ENCODE results near the gene SLC25A19. TPM values are rescaled to one million over a fixed set of nuclear protein-coding genes. Genes with fewer than 3 reads are reported as not detected.

SLC25A19 gene
- total and polyA plus RNA-seq, 2 of the 8 experiments (the other 6 are each of a cell fraction or from before 2014, with no cell fraction given) = 28.6 to 32.6 TPM

DNA sequence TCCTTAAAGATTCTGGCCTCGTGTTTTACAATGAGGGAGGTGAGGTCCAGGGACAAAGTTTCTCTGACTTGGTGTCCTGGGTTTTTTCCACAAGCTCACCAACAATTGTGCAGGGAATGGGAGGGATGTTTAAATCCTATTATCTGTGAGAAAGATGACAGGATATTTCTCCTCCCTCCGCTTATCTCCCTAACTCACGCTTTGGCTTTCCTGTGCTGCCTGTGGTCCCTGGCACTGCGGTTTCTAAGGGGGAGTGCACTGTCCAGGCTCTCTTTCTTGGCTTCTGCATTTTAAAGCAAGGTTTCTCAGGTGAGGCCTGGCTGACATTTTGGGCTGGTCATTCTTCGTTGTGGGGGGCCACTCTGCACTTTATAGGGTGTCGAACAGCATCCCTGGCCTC lies 44.2 kb downstream of the SLC25A19 start:
- Histone ChIP-seq H3K23me2 (ENCODE audit: low read depth, low read length) (no peaks in the 10 kb centered on the region), H2BK20ac (ENCODE audit: low read length) (no peak overlapping the region), H3K27ac (ENCODE audit: low read depth, low read length) (no peak overlapping the region), H2BK15ac (ENCODE audit: low read length) (no peak overlapping the region), H3K4ac (replicated peaks; ENCODE audit: insufficient read length, low read depth, low read length) (no peak overlapping the region), H2BK5ac (ENCODE audit: low read depth, low read length) (no peak overlapping the region), H2BK120ac (replicated peaks; ENCODE audit: low read depth, low read length) (no peak overlapping the region), H3K4me3 (ENCODE audit: extremely low read depth in 1 of 4, insufficient read depth in 2 of 4, low read depth in 3 of 4, low read length in 4 of 4) (no peak overlapping the region), H4K5ac (ENCODE audit: insufficient read length, low read depth, low read length) (no peak overlapping the region), H3K36me3 (ENCODE audit: control insufficient read depth in 2 of 4, insufficient read depth in 4 of 4, low read length in 3 of 4) (peaks cover 21 to 49% (median 42%) of the 10 kb centered on the region in 4 experiments), H3K9ac (replicated peaks in 1 of 4; ENCODE audit: extremely low read depth in 1 of 4, low read depth in 3 of 4, low read length in 3 of 4) (no peak overlapping the region), H3K23ac (ENCODE audit: insufficient read length) (no peak overlapping the region), H4K91ac (replicated peaks; ENCODE audit: insufficient read length, low read length) (no peak overlapping the region), H3K56ac (replicated peaks; ENCODE audit: insufficient read length, low read depth, low read length) (no peak overlapping the region), H2AK5ac (ENCODE audit: low read depth, low read length) (no peak overlapping the region), H3K79me1 (ENCODE audit: low read depth, low read length) (peaks cover 2% of the 10 kb centered on the region), H4K8ac (ENCODE audit: extremely low read depth, insufficient read depth, low read length) (no peak overlapping the region), H3K9me3 (ENCODE audit: insufficient read depth in 2 of 2, low read depth in 1 of 2, low read length in 1 of 2) (no peaks in the 10 kb centered on the region), H3K18ac (ENCODE audit: extremely low read depth, low read length) (no peak overlapping the region), H3K4me2 (ENCODE audit: insufficient read depth in 1 of 2, low read depth in 2 of 2, low read length in 2 of 2) (no peak overlapping the region), H3K14ac (ENCODE audit: insufficient read length) (no peak overlapping the region), H3K4me1 (replicated peaks in 1 of 4; ENCODE audit: control insufficient read depth in 3 of 4, insufficient read depth in 4 of 4, low read length in 3 of 4) (peaks cover 0 to 4% (median 2%) of the 10 kb centered on the region in 4 experiments; a peak in 4 of 7 replicates), H2BK12ac (ENCODE audit: low read depth, low read length) (no peak overlapping the region), H3K79me2 (ENCODE audit: control insufficient read depth in 1 of 2, insufficient read depth in 2 of 2, low read length in 2 of 2) (peaks cover 0 to 15% of the 10 kb centered on the region in 2 experiments; a peak in 1 of 4 replicates), H2AFZ (ENCODE audit: low read length) (no peak overlapping the region), H4K20me1 (replicated peaks in 1 of 2; ENCODE audit: control insufficient read depth in 1 of 2, insufficient read depth in 2 of 2, low read length in 2 of 2) (peaks cover 10 to 14% of the 10 kb centered on the region in 2 experiments), H3K27me3 (replicated peaks in 1 of 4; ENCODE audit: control insufficient read depth in 3 of 4, extremely low read depth in 1 of 4, insufficient read depth in 3 of 4, low read length in 3 of 4) (no peaks in the 10 kb centered on the region)
- CTCF ChIA-PET (ENCODE audit: partially characterized antibody) = interaction anchor here (0.7 to 16.5 kb wide), 6 partner anchors 8 to 1462 kb away, joined by 3 to 369 read pairs (median 4); partner anchors contain the start of genes GGA3, MIF4GD and MRPS7
- DNase-seq (ENCODE audit: low read depth in 1 of 2, low spot score in 2 of 2) = no peak
- 91% methylated on average over 4 of the region's 6 CpGs; no CpG with 5 or more reads in 1 of the 2 experiments for WGBS, 2 experiments (ENCODE audit: extremely low coverage in 1 of 2, insufficient coverage in 1 of 2, insufficient read length in 1 of 2, insufficient replicate concordance in 2 of 2, low coverage in 1 of 2, low lambda C conversion rate in 2 of 2, missing lambda C conversion rate in 1 of 2)
- POLR2A ChIA-PET (ENCODE audit: partially characterized antibody) = interaction anchor here (4.0 kb wide), 1 partner anchor 16 kb away, joined by 17 read pairs; the partner anchor contains the start of genes GGA3 and MRPS7
- no peak for FAIRE-seq
- TF ChIP-seq SIX5 (IDR thresholded peaks at IDR 0.05; ENCODE audit: low read depth, low read length) = no peak
- TF ChIP-seq POLR2A (IDR thresholded peaks at IDR 0.05; ENCODE audit: control extremely low read depth in 1 of 2, low read depth in 2 of 2, low read length in 2 of 2) = no peak
- TF ChIP-seq BCL11A (IDR thresholded peaks at IDR 0.05; ENCODE audit: low read depth in 2 of 2, low read length in 2 of 2) = no peak
- no peak for TF ChIP-seq RXRA (IDR thresholded peaks at IDR 0.05; ENCODE audit: insufficient read depth, low read depth, low read length)
- TF ChIP-seq YY1 (IDR thresholded peaks at IDR 0.05; ENCODE audit: low read depth, low read length) = no peak
- no peak for TF ChIP-seq SAP30 (IDR thresholded peaks at IDR 0.05; ENCODE audit: insufficient read depth, insufficient replicate concordance, low read length)
- TF ChIP-seq EZH2 (IDR thresholded peaks at IDR 0.05; ENCODE audit: low read depth, low read length, severe bottlenecking) = no peak
- TF ChIP-seq CHD1 (IDR thresholded peaks at IDR 0.05; ENCODE audit: low read depth, low read length) = no peak
- no peak for TF ChIP-seq GABPA (IDR thresholded peaks at IDR 0.05; ENCODE audit: borderline replicate concordance, insufficient read depth, low read length)
- no peak for TF ChIP-seq POLR2AphosphoS5 (IDR thresholded peaks at IDR 0.05; ENCODE audit: low read depth, low read length)
- TF ChIP-seq SP4 (IDR thresholded peaks at IDR 0.05; ENCODE audit: low read length) = no peak
- no peak for TF ChIP-seq NRF1 (IDR thresholded peaks at IDR 0.05; ENCODE audit: low read depth, low read length)
- no peak for TF ChIP-seq HDAC6 (IDR thresholded peaks at IDR 0.05; ENCODE audit: low read depth, low read length)
- no peak for TF ChIP-seq CBX8 (IDR thresholded peaks at IDR 0.05; ENCODE audit: borderline replicate concordance, low read depth, low read length)
- no peak for TF ChIP-seq SP1 (IDR thresholded peaks at IDR 0.05; ENCODE audit: low read depth, low read length)
